HG03139 (cell line): ENCODE data around the gene RPL13.

Experiments
- ATAC-seq: cut with Tn5 transposase; IDR thresholded peaks from one replicate; pipeline ENCODE4 v1.9.1; 2021; ENCODE audit not compliant: unreplicated experiment

Gene RPL13

GRCh38 chr16:89596061-89596689 lies 35.7 kb downstream of the RPL13 start:
- no peak for ATAC-seq

GRCh38 chr16:89596957-89597649 lies 36.6 kb downstream of the RPL13 start:
- ATAC-seq, result no peak

- no peak for ATAC-seq
Measured at GRCh38 chr16:89598199-89598598, 37.7 kb downstream of the RPL13 start.

GRCh38 chr16:89599451-89599858 lies 39.0 kb downstream of the RPL13 start:
- ATAC-seq, result no peak

- no peak for ATAC-seq
Measured at GRCh38 chr16:89599902-89600301, 39.4 kb downstream of the RPL13 start.

- no peak for ATAC-seq
Measured at GRCh38 chr16:89600427-89600826, 39.9 kb downstream of the RPL13 start.

GRCh38 chr16:89600956-89601355 lies 40.5 kb downstream of the RPL13 start:
- ATAC-seq, result no peak

- ATAC-seq, result no peak
Measured at GRCh38 chr16:89601906-89602272, 41.4 kb downstream of the RPL13 start.

GRCh38 chr16:89602273-89602951 lies 41.9 kb downstream of the RPL13 start:
- no peak for ATAC-seq

- no peak for ATAC-seq
Measured at GRCh38 chr16:89602952-89603590, 42.6 kb downstream of the RPL13 start.

GRCh38 chr16:89604764-89605163 lies 44.3 kb downstream of the RPL13 start:
- no peak for ATAC-seq

- ATAC-seq, result no peak
Measured at GRCh38 chr16:89605186-89605970, 44.9 kb downstream of the RPL13 start.

- ATAC-seq, result no peak
Measured at GRCh38 chr16:89606006-89606405, 45.5 kb downstream of the RPL13 start.

- no peak for ATAC-seq
Measured at GRCh38 chr16:89607453-89607852, 47.0 kb downstream of the RPL13 start.

GRCh38 chr16:89607937-89608740 lies 47.7 kb downstream of the RPL13 start:
- ATAC-seq, result no peak

- no peak for ATAC-seq
Measured at GRCh38 chr16:89610108-89610453, 49.6 kb downstream of the RPL13 start.

- ATAC-seq, result no peak
Measured at GRCh38 chr16:89612415-89613166, 52.1 kb downstream of the RPL13 start.

- ATAC-seq, result no peak
Measured at GRCh38 chr16:89613231-89613953, 52.9 kb downstream of the RPL13 start, which contains the start of gene DPEP1. Gene DPEP1, plus strand, starts transcription at chr16:89613642. Its CDS starts 16,769 bp downstream, at chr16:89630411.

- ATAC-seq, result no peak
Measured at GRCh38 chr16:89613954-89614459, 53.5 kb downstream of the RPL13 start.
